ENCODE measurements around the gene LRIG2.

The LRIG2 gene

GRCh38 chr1:113133038-113133437 is 60.0 kb downstream of the LRIG2 start:
- no peak for TF ChIP-seq CTCF (IDR thresholded peaks at IDR 0.05; ENCODE audit: low read depth, low read length, missing control alignments)
- no peak for DNase-seq (ENCODE audit: low read depth)
- in situ Hi-C loops (cut with HindIII; ENCODE audit: low sequenced_read_pairs) = no loop called here
- no peak overlapping the region for H3K4me3 ChIP-seq (ENCODE audit: low read depth, low read length)

DNA sequence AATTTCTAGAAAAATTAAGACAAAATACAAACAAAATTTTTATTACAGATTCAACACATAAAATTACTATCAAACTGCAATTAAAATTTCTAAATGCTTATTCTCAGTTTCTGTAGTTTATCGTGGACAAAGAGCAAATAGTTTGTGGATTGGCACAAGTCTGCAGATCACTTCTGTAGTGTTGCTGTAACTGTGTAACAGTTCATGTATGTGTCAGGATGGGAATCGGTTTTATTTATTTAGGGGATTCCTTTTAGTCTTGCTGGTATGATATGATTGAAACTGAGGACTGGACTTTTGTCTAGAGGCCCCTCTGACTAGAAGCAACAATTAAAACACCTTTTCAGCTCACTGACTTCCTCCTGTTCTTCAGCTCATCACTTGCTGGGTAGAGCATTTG is 60.8 kb downstream of the LRIG2 start:
- in situ Hi-C loops (cut with HindIII; ENCODE audit: low sequenced_read_pairs) = no loop called here

DNA sequence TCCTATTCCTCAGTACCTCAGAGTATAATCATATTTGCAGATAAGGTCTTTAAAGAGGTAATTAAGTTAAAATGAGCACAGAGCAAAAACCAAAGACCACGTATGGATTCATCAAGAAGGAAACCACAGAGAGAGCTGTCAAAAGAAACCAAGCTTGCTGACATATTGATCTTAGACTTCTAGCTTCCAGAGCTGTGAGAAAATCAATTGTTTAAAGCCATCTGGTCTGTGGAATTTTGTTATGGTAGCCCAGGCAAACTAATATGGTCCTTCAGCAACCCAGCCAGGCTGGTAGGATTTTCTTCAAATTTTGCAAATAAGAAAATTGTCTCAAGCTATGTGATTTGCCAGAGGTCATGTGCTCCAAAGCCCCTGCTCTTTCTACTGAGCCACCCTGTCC is 62.5 kb downstream of the LRIG2 start:
- no peak for DNase-seq (ENCODE audit: low read depth)
- no peak overlapping the region for H3K4me3 ChIP-seq (ENCODE audit: low read depth, low read length)
- no peak for TF ChIP-seq CTCF (IDR thresholded peaks at IDR 0.05; ENCODE audit: low read depth, low read length, missing control alignments)
- in situ Hi-C loops (cut with HindIII; ENCODE audit: low sequenced_read_pairs) = no loop called here

More for the DNA sequence above, 60.8 kb downstream of the LRIG2 start:
- TF ChIP-seq CTCF (IDR thresholded peaks at IDR 0.05; ENCODE audit: low read depth, low read length, missing control alignments) = no peak
- no peak overlapping the region for H3K4me3 ChIP-seq (ENCODE audit: low read depth, low read length)
- DNase-seq (ENCODE audit: low read depth) = no peak

DNA sequence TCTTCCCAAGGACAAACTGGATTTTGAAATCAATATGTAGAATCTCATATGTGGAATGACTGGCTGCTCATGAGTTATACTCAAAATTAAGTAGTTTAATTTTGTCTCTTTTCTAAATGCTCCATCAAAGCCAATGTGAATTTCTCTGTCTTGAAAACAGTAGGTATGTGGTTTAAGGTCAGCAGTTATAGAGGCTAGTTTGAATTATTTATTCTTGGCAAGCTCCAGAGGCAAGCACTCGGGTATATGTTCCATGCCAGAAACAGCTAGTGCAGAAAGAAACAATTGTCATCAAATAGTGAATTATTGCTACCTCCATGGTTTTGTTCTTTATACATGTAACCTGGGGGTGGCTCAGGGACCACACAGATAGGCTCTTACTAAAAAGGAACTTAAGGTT is 63.5 kb downstream of the LRIG2 start:
- no peak overlapping the region for H3K4me3 ChIP-seq (ENCODE audit: low read depth, low read length)
- no peak for TF ChIP-seq CTCF (IDR thresholded peaks at IDR 0.05; ENCODE audit: low read depth, low read length, missing control alignments)
- in situ Hi-C loops (cut with HindIII; ENCODE audit: low sequenced_read_pairs) = no loop called here
- peak; percentile 31 for DNase-seq (ENCODE audit: low read depth)

DNA sequence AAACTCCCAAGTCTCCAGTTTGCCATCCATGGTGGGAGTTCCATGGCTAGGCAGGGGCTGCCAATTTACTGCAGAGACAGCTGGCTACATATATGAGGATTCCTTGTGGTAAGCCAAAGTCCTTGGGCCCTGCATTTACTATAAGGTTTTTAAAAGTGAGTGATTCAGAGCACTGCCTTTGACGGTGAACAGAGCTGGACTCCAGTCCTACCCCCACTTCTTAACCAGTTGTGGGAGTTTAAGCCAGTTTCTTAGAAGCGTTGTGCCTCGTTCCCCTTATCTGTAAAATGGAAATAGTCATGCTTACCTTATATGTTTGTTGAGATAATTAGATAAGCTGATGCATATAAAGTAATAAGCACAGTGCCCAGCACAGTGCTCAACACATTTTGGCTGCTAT is 64.6 kb downstream of the LRIG2 start:
- no peak overlapping the region for H3K4me3 ChIP-seq (ENCODE audit: low read depth, low read length)
- no peak for DNase-seq (ENCODE audit: low read depth)
- in situ Hi-C loops (cut with HindIII; ENCODE audit: low sequenced_read_pairs) = no loop called here
- no peak for TF ChIP-seq CTCF (IDR thresholded peaks at IDR 0.05; ENCODE audit: low read depth, low read length, missing control alignments)

- DNase-seq (ENCODE audit: low read depth) = no peak
- no peak for TF ChIP-seq CTCF (IDR thresholded peaks at IDR 0.05; ENCODE audit: low read depth, low read length, missing control alignments)
- in situ Hi-C loops (cut with HindIII; ENCODE audit: low sequenced_read_pairs) = no loop called here
- no peak overlapping the region for H3K4me3 ChIP-seq (ENCODE audit: low read depth, low read length)
Measured at GRCh38 chr1:113138778-113139177, 65.8 kb downstream of the LRIG2 start.

GRCh38 chr1:113140176-113140575 is 67.2 kb downstream of the LRIG2 start:
- TF ChIP-seq CTCF (IDR thresholded peaks at IDR 0.05; ENCODE audit: low read depth, low read length, missing control alignments) = no peak
- no peak overlapping the region for H3K4me3 ChIP-seq (ENCODE audit: low read depth, low read length)
- in situ Hi-C loops (cut with HindIII; ENCODE audit: low sequenced_read_pairs) = no loop called here
- DNase-seq (ENCODE audit: low read depth) = no peak

All from astrocyte of the cerebellum (primary cell).